ENCODE measurements around the gene CCDC33.
A peak's percentile ranks its signal among the peaks of the same experiment; 100 is the strongest.

CCDC33 gene

GRCh38 chr15:74209560-74209958 lies 26.6 kb upstream of the CCDC33 start:
- no peak for DNase-seq

GRCh38 chr15:74209997-74210671 lies 26.0 kb upstream of the CCDC33 start:
- DNase-seq: no peak

- DNase-seq: no peak
Observed at GRCh38 chr15:74210729-74211128, 25.4 kb upstream of the CCDC33 start.

- DNase-seq: no peak
Observed at GRCh38 chr15:74211656-74212055, 24.5 kb upstream of the CCDC33 start.

- no peak for DNase-seq
Observed at GRCh38 chr15:74212494-74212893, 23.6 kb upstream of the CCDC33 start.

- DNase-seq: peak; percentile 55
Observed at GRCh38 chr15:74213858-74214284, 22.3 kb upstream of the CCDC33 start.

GRCh38 chr15:74214324-74215021 lies 21.7 kb upstream of the CCDC33 start:
- DNase-seq: no peak

- no peak for DNase-seq
Observed at GRCh38 chr15:74215958-74216357, 20.2 kb upstream of the CCDC33 start.

- no peak for DNase-seq
Observed at GRCh38 chr15:74216949-74217348, 19.2 kb upstream of the CCDC33 start.

- no peak for DNase-seq
Observed at GRCh38 chr15:74217907-74218885, 17.9 kb upstream of the CCDC33 start.

- no peak for DNase-seq
Observed at GRCh38 chr15:74220475-74221248, 15.5 kb upstream of the CCDC33 start.

GRCh38 chr15:74221399-74222239 lies 14.5 kb upstream of the CCDC33 start:
- DNase-seq: no peak

- DNase-seq: no peak
Observed at GRCh38 chr15:74222240-74223119, 13.6 kb upstream of the CCDC33 start.

GRCh38 chr15:74225928-74226327 lies 10.2 kb upstream of the CCDC33 start:
- no peak for DNase-seq

- no peak for DNase-seq
Observed at GRCh38 chr15:74226761-74227540, 9.2 kb upstream of the CCDC33 start.

GRCh38 chr15:74227968-74228722 lies 8.0 kb upstream of the CCDC33 start:
- DNase-seq: peak; percentile 59

- DNase-seq: peak; percentile 72
Observed at GRCh38 chr15:74228723-74229081, 7.4 kb upstream of the CCDC33 start.

- no peak for DNase-seq
Observed at GRCh38 chr15:74229686-74230085, 6.4 kb upstream of the CCDC33 start.

- no peak for DNase-seq
Observed at GRCh38 chr15:74231475-74231874, 4.7 kb upstream of the CCDC33 start.
